ENCODE data around the gene GFOD2.

GRCh38 chr16:67731071-67731752 lies 12.1 kb upstream of the GFOD2 start:
- no peak for TF ChIP-seq EP300 (IDR thresholded peaks at IDR 0.05)
- TF ChIP-seq, protein P1, sequence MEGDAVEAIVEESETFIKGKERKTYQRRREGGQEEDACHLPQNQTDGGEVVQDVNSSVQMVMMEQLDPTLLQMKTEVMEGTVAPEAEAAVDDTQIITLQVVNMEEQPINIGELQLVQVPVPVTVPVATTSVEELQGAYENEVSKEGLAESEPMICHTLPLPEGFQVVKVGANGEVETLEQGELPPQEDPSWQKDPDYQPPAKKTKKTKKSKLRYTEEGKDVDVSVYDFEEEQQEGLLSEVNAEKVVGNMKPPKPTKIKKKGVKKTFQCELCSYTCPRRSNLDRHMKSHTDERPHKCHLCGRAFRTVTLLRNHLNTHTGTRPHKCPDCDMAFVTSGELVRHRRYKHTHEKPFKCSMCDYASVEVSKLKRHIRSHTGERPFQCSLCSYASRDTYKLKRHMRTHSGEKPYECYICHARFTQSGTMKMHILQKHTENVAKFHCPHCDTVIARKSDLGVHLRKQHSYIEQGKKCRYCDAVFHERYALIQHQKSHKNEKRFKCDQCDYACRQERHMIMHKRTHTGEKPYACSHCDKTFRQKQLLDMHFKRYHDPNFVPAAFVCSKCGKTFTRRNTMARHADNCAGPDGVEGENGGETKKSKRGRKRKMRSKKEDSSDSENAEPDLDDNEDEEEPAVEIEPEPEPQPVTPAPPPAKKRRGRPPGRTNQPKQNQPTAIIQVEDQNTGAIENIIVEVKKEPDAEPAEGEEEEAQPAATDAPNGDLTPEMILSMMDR (IDR thresholded peaks at IDR 0.05), result no peak
